IMR-90 (cell line): ENCODE results near the gene B3GAT1. TPM values are rescaled to one million over a fixed set of nuclear protein-coding genes. Genes with fewer than 3 reads are reported as not detected.

Experiments
- ATAC-seq: fragments of 200-7000 bp; cut with Tn5 transposase; 2 replicates; pipeline ENCODE4 v1.9.1; 2020; ENCODE audit warnings: low read depth, mild to moderate bottlenecking, moderate library complexity
- BruUV-seq: library from RNA; stranded (reverse); fragments of 400-500 nt; replicated peaks from 2 replicates; lab custom pipeline; 2021; lab: Mats Ljungman, UMichigan
- CTCF ChIA-PET: fragments of 300-600 bp; formaldehyde crosslinking; extraction: SDS; loops from one replicate; lab custom pipeline; 2021; ENCODE audit warnings: antibody characterized with exemption; lab: Yijun Ruan, JAX
- POLR2A ChIA-PET: fragments of 300-600 bp; sonication (Branson Sonifier 250); formaldehyde crosslinking; loops from one replicate; lab custom pipeline; 2022; ENCODE audit warnings: antibody characterized with exemption; ENCODE audit not compliant: unreplicated experiment; lab: Charles Lee
- DNase-seq: peaks from one replicate; pipeline ENCODE4 v3.0.0; 2013
- H2AFZ ChIP-seq: replicated peaks from 2 replicates; pipeline ENCODE3; 2013; ENCODE audit warnings: low read length, mild to moderate bottlenecking; ENCODE audit not compliant: poor library complexity
- H2AK5ac ChIP-seq: 2 replicates; pipeline ENCODE4 v1.6.1; 2013; ENCODE audit warnings: low read depth, low read length, inconsistent platforms
- H2AK9ac ChIP-seq: replicated peaks from 2 replicates; pipeline ENCODE3; 2013; ENCODE audit warnings: mild to moderate bottlenecking, low read depth, low read length, moderate library complexity; ENCODE audit not compliant: poor library complexity
- H2BK120ac ChIP-seq: 2 replicates; pipeline ENCODE4 v1.6.1; 2013; ENCODE audit warnings: low read depth, low read length, inconsistent platforms
- H2BK15ac ChIP-seq: 3 replicates; pipeline ENCODE4 v1.6.1; 2013; ENCODE audit warnings: low read depth, low read length, inconsistent platforms
- H2BK20ac ChIP-seq: 2 replicates; pipeline ENCODE4 v1.6.1; 2013; ENCODE audit warnings: low read depth, mild to moderate bottlenecking, inconsistent platforms, low read length, moderate library complexity
- H2BK5ac ChIP-seq: 2 replicates; pipeline ENCODE4 v1.6.1; 2013; ENCODE audit warnings: mild to moderate bottlenecking, low read depth, low read length, inconsistent platforms; ENCODE audit not compliant: poor library complexity, severe bottlenecking
- H3K14ac ChIP-seq: replicated peaks from 2 replicates; pipeline ENCODE4 v1.6.1; 2013; ENCODE audit warnings: low read depth, low read length, inconsistent platforms
- H3K18ac ChIP-seq: 2 replicates; pipeline ENCODE4 v1.6.1; 2013; ENCODE audit warnings: low read depth, low read length, control low read depth
- H3K23ac ChIP-seq: 2 replicates; pipeline ENCODE4 v1.6.1; 2013; ENCODE audit warnings: low read depth, low read length, inconsistent platforms
- H3K27ac ChIP-seq: 2 replicates; pipeline ENCODE4 v1.5.1; 2013; ENCODE audit warnings: mild to moderate bottlenecking, control low read depth, low read length; ENCODE audit not compliant: insufficient read depth
- H3K27me3 ChIP-seq: 2 replicates; pipeline ENCODE4 v1.6.1; 2013; ENCODE audit warnings: low read length; ENCODE audit not compliant: control insufficient read depth, insufficient read depth
- H3K36me3 ChIP-seq: 2 replicates; pipeline ENCODE4 v1.6.1; 2013; ENCODE audit warnings: low read length, mixed read lengths; ENCODE audit not compliant: control insufficient read depth, insufficient read depth
- H3K4ac ChIP-seq: 2 replicates; pipeline ENCODE4 v1.6.1; 2013; ENCODE audit warnings: low read depth, low read length, inconsistent platforms
- H3K4me1 ChIP-seq: 2 replicates; pipeline ENCODE4 v1.6.1; 2013; ENCODE audit warnings: low read length, mixed read lengths; ENCODE audit not compliant: control insufficient read depth, insufficient read depth
- H3K4me2 ChIP-seq: 2 replicates; pipeline ENCODE4 v1.6.1; 2013; ENCODE audit warnings: low read depth, mild to moderate bottlenecking, control low read depth, low read length, moderate library complexity
- H3K4me3 ChIP-seq: 2 replicates; pipeline ENCODE4 v1.5.1; 2013; ENCODE audit warnings: low read depth, mild to moderate bottlenecking, control low read depth, low read length, moderate library complexity; ENCODE audit not compliant: insufficient read depth
- H3K56ac ChIP-seq: 2 replicates; pipeline ENCODE4 v1.6.1; 2013; ENCODE audit warnings: low read length, inconsistent platforms; ENCODE audit not compliant: insufficient read depth; ENCODE audit errors: extremely low read depth
- H3K79me1 ChIP-seq, 2 experiments: 2 replicates each; pipeline ENCODE4 v1.6.1; 2013; ENCODE audit warnings: low read length in 2 of 2, inconsistent platforms in 1 of 2, low read depth in 1 of 2
- H3K9ac ChIP-seq: 2 replicates; pipeline ENCODE4 v1.6.1; 2013; ENCODE audit warnings: low read depth, low read length, control low read depth
- H3K9me1 ChIP-seq: 2 replicates; pipeline ENCODE4 v1.6.1; 2013; ENCODE audit warnings: low read length, inconsistent platforms; ENCODE audit not compliant: insufficient read depth
- H3K9me3 ChIP-seq: 2 replicates; pipeline ENCODE4 v1.6.1; 2013; ENCODE audit warnings: low read length; ENCODE audit not compliant: control insufficient read depth, insufficient read depth
- H4K20me1 ChIP-seq: 2 replicates; pipeline ENCODE4 v1.6.1; 2013; ENCODE audit warnings: low read length, inconsistent platforms; ENCODE audit not compliant: insufficient read depth
- H4K5ac ChIP-seq: 2 replicates; pipeline ENCODE4 v1.6.1; 2013; ENCODE audit warnings: mild to moderate bottlenecking, low read depth, low read length, control low read depth
- H4K8ac ChIP-seq, 2 experiments: 2 replicates each; pipeline ENCODE4 v1.6.1; 2013; ENCODE audit warnings: low read depth in 2 of 2, low read length in 2 of 2, control low read depth in 1 of 2, inconsistent platforms in 1 of 2
- H4K91ac ChIP-seq: 2 replicates; pipeline ENCODE4 v1.6.1; 2013; ENCODE audit warnings: low read depth, low read length, inconsistent platforms; ENCODE audit not compliant: insufficient read depth
- BHLHE40 ChIP-seq: fragments of 150-350 bp; IDR thresholded peaks from 2 replicates; pipeline ENCODE4 v1.6.1; 2016; ENCODE audit warnings: mild to moderate bottlenecking, low read depth, low read length
- WGBS, 2 experiments: methylation state at CpG; one replicate each; pipeline versions ENCODE4 v1.1.5 to v1.1.7; 2013; ENCODE audit warnings: missing lambda C conversion rate in 2 of 2; ENCODE audit not compliant: insufficient read length in 1 of 2; ENCODE audit errors: extremely low coverage in 2 of 2; 5-methylcytosine and 5-hydroxymethylcytosine counted together
- dilution Hi-C: fragments of 300-500 bp; cut with HindIII; formaldehyde crosslinking; loops from one replicate; pipeline ENCODE4 v1.14.3; 2018; ENCODE audit warnings: low sequenced_read_pairs; ENCODE audit not compliant: unreplicated experiment
- in situ Hi-C: fragments of 300-500 bp; cut with MboI; formaldehyde crosslinking; loops from 3 replicates; pipeline ENCODE4 v1.14.3; 2019; ENCODE audit warnings: low sequenced_read_pairs, inconsistent platforms, mixed read lengths
- intact Hi-C: fragments of 100-400 bp; cut with micrococcal nuclease; formaldehyde crosslinking; loops from 2 replicates; pipeline ENCODE4 v1.10.0; 2022
- polyA plus RNA-seq, 3 experiments: library from polyadenylated mRNA; depleted of rRNA; stranded (reverse); fragments of >200 nt; gene quantifications; 2 replicates each; pipeline ENCODE4 v1.2.3, GENCODE V29; 2012; ENCODE audit warnings: low replicate concordance in 1 of 3
- total RNA-seq: library from RNA; depleted of rRNA; stranded (reverse); fragments of >200 nt; gene quantifications from 2 replicates; pipeline ENCODE4 v1.2.3, GENCODE V29; 2012

Gene B3GAT1
- total and polyA plus RNA-seq, 2 of the 4 experiments (the other 2 are of a cell fraction): not detected

- Histone ChIP-seq H4K5ac (no peak overlapping the region), H3K23ac (no peak overlapping the region), H3K4me3 (no peak overlapping the region), H3K27me3 (no peaks in the 10 kb centered on the region), H3K4me2 (no peak overlapping the region), H3K4me1 (no peaks in the 10 kb centered on the region), H3K27ac (no peak overlapping the region), H2BK15ac (no peak overlapping the region), H2BK120ac (no peak overlapping the region), H2AFZ (no peak overlapping the region), H3K9me3 (peaks cover 41% of the 10 kb centered on the region), H2AK5ac (no peak overlapping the region), H3K4ac (no peak overlapping the region), H3K36me3 (no peaks in the 10 kb centered on the region), H3K9ac (no peak overlapping the region), H3K79me1 (no peaks in the 10 kb centered on the region), H4K91ac (no peak overlapping the region), H4K20me1 (no peaks in the 10 kb centered on the region), H4K8ac (no peak overlapping the region), H3K14ac (no peak overlapping the region), H2BK20ac (no peak overlapping the region), H3K18ac (no peak overlapping the region), H3K56ac (no peak overlapping the region), H3K9me1 (no peaks in the 10 kb centered on the region), H2AK9ac (no peak overlapping the region), H2BK5ac (no peak overlapping the region)
- BruUV-seq: no TSS peak
- ChIA-PET CTCF (no interaction called here), POLR2A (no interaction called here)
- DNase-seq (no peak), ATAC-seq (no peak)
- dilution Hi-C loops: no loop called here
- no peak for TF ChIP-seq BHLHE40
- WGBS, 2 experiments: no CpG with 5 or more reads among the region's 3 CpGs
- intact Hi-C loops: no loop called here
- in situ Hi-C loops: no loop called here
These were observed 21.2 kb upstream of the B3GAT1 start for GRCh38 chr11:134433251-134433650.
